ENCODE data around the gene MRNIP.
"Not testable (repeated sequence)": the region's sequence is repeated elsewhere in the genome, so short reads cannot be mapped to it uniquely, and the experiment has no call there.

The MRNIP gene

DNA sequence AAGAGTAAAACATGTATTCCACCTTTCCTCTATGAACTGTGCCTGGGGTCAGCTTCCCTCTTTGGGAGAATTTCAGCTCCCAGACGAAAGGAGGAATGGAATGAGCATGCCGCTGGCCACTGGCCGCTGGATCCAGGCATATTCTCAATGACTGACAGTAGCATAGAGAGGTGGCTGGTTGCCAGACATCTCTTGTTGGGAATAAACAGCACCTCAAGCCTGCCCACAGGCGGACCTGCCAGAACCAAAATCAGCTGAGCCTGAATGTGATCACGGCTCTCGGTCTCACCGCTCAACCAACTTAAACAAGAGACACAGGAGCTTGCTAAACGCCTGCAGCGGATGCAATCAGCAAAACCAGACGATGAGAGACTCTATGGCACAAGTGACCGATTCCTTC is 28.5 kb upstream of the MRNIP start:
- no peak for DNase-seq

- no peak for DNase-seq
Measured at GRCh38 chr5:179886190-179886911, 27.7 kb upstream of the MRNIP start.

DNA sequence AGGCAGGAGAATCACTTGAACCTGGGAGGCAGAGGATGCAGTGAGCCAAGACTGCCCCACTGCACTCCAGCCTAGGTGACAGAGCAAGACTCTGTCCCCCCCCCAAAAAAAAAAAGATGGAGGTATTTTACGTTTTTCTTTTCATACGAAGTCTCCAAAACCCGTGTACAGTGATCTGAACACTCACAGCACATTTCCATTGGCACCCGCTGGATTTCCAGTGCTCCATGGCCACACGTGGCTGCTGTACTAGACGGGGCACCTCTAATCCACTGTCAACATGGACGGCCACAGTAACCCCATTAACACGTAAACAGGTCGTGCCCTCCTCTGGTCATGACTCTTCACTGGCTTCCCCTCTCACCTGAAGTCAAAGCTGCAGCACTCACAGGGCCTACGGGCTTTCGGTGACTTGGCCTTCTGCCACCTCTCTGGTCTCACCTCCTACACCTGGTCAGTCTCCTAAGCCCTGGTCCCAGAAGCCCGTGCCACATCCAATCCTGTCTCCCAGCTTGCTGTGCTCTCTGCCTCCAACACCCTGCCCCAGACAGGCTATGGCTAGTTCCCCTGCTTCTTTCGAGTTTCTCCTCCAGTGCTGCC is 27.0 kb upstream of the MRNIP start:
- no peak for DNase-seq

DNA sequence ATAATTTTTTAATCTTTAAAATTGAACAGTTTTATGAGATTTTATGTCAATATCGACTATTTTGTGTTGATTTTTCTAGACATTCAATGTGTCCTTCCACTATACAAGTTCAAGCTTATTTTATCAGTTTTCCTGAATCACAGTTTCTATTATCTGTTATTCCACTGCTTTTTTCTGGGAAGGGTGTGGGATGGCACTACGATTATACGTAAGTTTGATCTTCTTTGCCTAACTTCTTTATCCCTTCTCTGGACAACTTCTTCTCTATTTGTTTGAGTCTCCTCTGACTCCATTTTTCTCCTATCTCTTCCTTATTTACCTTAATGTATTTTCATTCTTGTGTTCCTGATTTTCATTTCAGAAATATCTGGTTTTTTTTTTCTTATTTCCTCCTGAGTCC is 24.5 kb upstream of the MRNIP start:
- DNase-seq = no peak

GRCh38 chr5:179882338-179882737 is 23.7 kb upstream of the MRNIP start:
- no peak for DNase-seq

- no peak for DNase-seq
Measured at GRCh38 chr5:179880848-179881590, 22.4 kb upstream of the MRNIP start.

- no peak for DNase-seq
Measured at GRCh38 chr5:179880066-179880650, 21.5 kb upstream of the MRNIP start.

DNA sequence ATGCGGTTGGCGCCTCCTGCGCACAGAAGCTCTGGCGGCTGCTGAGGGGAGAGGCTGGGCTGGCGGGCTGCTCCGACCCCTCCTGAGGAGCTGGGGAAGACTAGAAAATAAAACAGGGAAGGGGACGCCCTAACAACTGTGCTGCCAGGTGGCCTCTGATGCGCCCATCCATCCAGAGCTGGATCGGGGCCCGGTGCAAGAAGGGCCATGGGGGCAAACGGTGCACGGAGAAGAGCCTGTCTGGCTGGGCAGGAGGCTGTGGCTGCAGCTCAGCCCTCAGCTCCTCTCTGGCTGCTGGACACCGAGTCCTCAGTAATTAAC is 21.0 kb upstream of the MRNIP start:
- DNase-seq = no peak

GRCh38 chr5:179879003-179879689 is 20.5 kb upstream of the MRNIP start:
- DNase-seq = no peak

DNA sequence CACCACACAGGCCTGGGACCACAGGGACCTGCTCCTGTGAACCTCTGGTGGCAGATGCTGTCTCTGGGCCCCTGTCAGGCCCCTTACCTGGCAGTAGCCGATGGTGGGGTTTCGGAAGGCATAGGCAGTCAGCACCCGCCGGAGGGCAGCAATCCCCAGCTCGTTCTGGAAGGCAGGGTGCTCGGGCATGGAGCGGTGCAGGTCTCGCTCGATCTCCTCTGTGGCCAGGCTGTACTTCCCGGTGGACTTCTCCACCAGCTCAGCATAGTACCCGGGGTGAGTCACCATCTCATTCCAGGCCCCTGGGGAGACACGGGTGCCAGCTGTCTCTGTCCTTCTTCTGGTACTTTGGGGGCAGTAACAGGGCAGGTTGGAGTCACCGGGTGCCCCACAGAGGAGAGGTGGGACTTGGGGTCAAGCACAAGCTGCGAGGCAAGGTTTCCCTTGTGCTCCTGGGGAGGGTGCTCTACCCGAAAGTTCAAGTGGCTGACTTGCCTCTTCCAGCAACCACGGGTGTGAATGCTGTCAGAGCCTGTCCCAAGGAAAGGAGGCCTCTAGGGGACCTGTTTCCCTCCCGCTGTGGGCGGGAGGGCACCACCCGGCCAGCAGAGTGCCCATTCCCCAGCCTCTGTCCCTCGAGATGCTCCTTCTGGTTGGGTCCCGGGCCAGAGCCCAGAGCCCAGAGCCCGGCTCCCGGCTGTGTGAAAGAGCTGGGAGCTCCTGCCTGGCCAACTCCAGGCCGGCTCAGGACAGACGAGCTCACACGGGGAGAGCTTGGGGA is 19.8 kb upstream of the MRNIP start:
- DNase-seq = no peak

GRCh38 chr5:179876610-179876952 is 18.0 kb upstream of the MRNIP start:
- no peak for DNase-seq

- no peak for DNase-seq
Measured at GRCh38 chr5:179875741-179876609, 17.4 kb upstream of the MRNIP start.

- no peak for DNase-seq
Measured at GRCh38 chr5:179874536-179875292, 16.1 kb upstream of the MRNIP start.

- DNase-seq = no peak
Measured at GRCh38 chr5:179874136-179874535, 15.5 kb upstream of the MRNIP start.

DNA sequence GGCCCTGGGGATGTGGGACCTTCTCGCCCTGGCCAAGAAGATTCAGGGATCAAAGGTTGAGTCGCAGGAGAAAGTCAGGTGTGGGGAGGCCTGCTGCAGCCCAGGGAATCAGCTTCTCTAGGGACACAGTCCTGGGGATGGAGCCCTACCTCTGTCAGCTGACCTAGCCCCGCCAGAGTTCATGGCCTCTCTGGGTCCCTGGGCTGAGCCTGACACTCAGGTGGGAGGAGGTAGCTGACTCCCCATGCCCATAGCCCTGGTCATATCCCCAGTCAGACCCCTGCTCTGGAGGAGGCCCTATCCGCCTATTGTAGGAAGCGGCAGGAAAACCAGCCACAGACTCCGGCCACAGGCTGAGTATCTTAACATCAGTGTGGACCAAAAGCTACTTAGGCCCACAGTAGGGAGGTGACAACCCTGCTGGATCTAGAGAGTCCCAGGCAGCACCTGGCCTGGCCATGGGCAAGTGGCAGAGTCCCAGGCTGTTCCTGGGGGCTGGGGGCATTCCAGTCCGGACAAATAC is 15.0 kb upstream of the MRNIP start:
- DNase-seq = no peak

DNA sequence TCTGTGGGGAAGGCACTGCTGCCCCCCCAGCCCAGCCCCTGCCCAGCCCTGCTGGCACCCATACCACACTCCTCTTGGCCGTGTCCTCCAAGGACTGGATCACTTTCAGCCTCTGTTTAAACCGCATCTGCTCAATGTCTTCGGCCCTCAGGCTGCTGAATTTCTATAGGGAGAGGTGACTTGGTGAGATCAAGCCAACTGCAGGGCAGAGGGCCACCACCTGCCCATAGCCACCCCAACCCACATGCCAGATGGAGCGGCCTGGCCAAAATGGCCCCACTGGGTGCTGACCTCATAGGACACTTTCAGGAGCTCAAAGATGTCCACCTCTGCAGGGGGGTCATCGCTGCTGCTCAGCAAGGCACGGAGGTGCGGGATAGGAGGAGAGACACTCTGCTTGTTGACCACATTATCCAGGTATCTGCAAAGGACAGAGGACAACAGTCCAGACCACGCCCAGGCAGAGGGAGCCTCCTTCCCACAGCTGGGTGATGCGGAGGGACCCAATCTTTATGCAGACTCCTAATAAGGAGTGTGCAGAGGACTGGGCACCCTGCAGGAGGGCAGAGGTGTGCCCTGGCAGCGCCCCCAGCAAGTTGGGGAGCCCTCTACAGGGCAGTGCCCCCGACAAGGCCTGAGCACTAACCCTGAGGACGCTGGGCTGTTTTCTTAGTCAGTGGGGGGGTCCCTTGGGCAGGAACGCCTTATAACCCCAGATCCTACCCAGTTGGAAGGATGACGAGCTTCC is 14.4 kb upstream of the MRNIP start:
- no peak for DNase-seq

GRCh38 chr5:179872055-179872827 is 13.6 kb upstream of the MRNIP start:
- no peak for DNase-seq

GRCh38 chr5:179871533-179871932 is 12.9 kb upstream of the MRNIP start:
- not testable (repeated sequence) for DNase-seq

GRCh38 chr5:179870952-179871351 is 12.3 kb upstream of the MRNIP start:
- DNase-seq = no peak
